DND-41 (cell line): ENCODE data around the gene HTT.

Experiments used
- ATAC-seq: fragments of 200-7000 bp; cut with Tn5 transposase; 3 replicates; pipeline ENCODE4 v1.9.1; 2021; ENCODE audit warnings: low read depth; ENCODE audit not compliant: insufficient read depth
- DNase-seq: peaks from one replicate; pipeline ENCODE4 v3.0.0-alpha.2; 2020
- H2AFZ ChIP-seq: 2 replicates; pipeline ENCODE4 v1.6.0; 2012; ENCODE audit warnings: low read depth, low read length
- H3K27ac ChIP-seq: 2 replicates; pipeline ENCODE4 v1.5.1; 2012; ENCODE audit warnings: low read length, inconsistent platforms
- H3K27me3 ChIP-seq: fragments of 200-600 bp; sonication (generic); 2 replicates; pipeline ENCODE4 v1.6.0; 2012; ENCODE audit warnings: low read length, mild to moderate bottlenecking, inconsistent platforms; ENCODE audit not compliant: insufficient read depth, poor library complexity
- H3K36me3 ChIP-seq: 2 replicates; pipeline ENCODE4 v1.5.1; 2012; ENCODE audit warnings: low read length, inconsistent platforms; ENCODE audit not compliant: insufficient read depth
- H3K4me1 ChIP-seq: 2 replicates; pipeline ENCODE4 v1.5.1; 2012; ENCODE audit warnings: mild to moderate bottlenecking, low read length; ENCODE audit not compliant: insufficient read depth
- H3K4me2 ChIP-seq: 2 replicates; pipeline ENCODE4 v1.6.0; 2012; ENCODE audit warnings: mild to moderate bottlenecking, moderate library complexity, low read length, inconsistent platforms; ENCODE audit not compliant: insufficient read depth
- H3K4me3 ChIP-seq, 2 experiments: fragments of 200-600 bp in 1 of 2; shearing (Covaris generic) in 1 of 2; 2 replicates each; pipeline ENCODE4 v1.5.1; 2012 to 2016; ENCODE audit warnings: inconsistent platforms in 2 of 2, low read length in 2 of 2, mild to moderate bottlenecking in 2 of 2, low read depth in 1 of 2, moderate library complexity in 1 of 2
- H3K79me2 ChIP-seq: 2 replicates; pipeline ENCODE4 v1.6.0; 2012; ENCODE audit warnings: low read length, inconsistent platforms; ENCODE audit not compliant: insufficient read depth
- H3K9ac ChIP-seq: 2 replicates; pipeline ENCODE4 v1.6.0; 2012; ENCODE audit warnings: low read depth, mild to moderate bottlenecking, inconsistent platforms, low read length, moderate library complexity
- H3K9me3 ChIP-seq: 2 replicates; pipeline ENCODE4 v1.5.1; 2012; ENCODE audit warnings: low read length, moderate library complexity, mild to moderate bottlenecking, inconsistent platforms; ENCODE audit not compliant: insufficient read depth, severe bottlenecking
- H4K20me1 ChIP-seq: 2 replicates; pipeline ENCODE4 v1.6.0; 2012; ENCODE audit warnings: low read length; ENCODE audit not compliant: insufficient read depth
- CTCF ChIP-seq: IDR thresholded peaks from 2 replicates; pipeline ENCODE4 v1.5.1; 2012; ENCODE audit warnings: borderline replicate concordance, low read length, moderate library complexity, mild to moderate bottlenecking; ENCODE audit not compliant: poor library complexity, severe bottlenecking; ENCODE audit errors: extremely low read depth
- EZH2 ChIP-seq: IDR thresholded peaks from 3 replicates; pipeline ENCODE4 v1.6.1; 2012; ENCODE audit warnings: borderline replicate concordance, low read depth, mild to moderate bottlenecking, moderate library complexity, low read length, inconsistent platforms; ENCODE audit not compliant: severe bottlenecking

HTT gene

GRCh38 chr4:3229328-3229727 is 154.8 kb downstream of the HTT start:
- Histone ChIP-seq H3K4me2 (no peak overlapping the region), H3K27me3 (no peaks in the 10 kb centered on the region), H3K79me2 (no peaks in the 10 kb centered on the region), H3K27ac (no peak overlapping the region), H3K9ac (no peak overlapping the region), H4K20me1 (peaks cover 15% of the 10 kb centered on the region; the same call in 1 of the 2 replicates), H3K36me3 (peaks cover 80% of the 10 kb centered on the region), H2AFZ (no peak overlapping the region), H3K9me3 (no peaks in the 10 kb centered on the region), H3K4me1 (no peaks in the 10 kb centered on the region), H3K4me3 (no peak overlapping the region)
- DNase-seq, result no peak
- no peak for ATAC-seq
- no peak for TF ChIP-seq CTCF
- no peak for TF ChIP-seq EZH2

DNA sequence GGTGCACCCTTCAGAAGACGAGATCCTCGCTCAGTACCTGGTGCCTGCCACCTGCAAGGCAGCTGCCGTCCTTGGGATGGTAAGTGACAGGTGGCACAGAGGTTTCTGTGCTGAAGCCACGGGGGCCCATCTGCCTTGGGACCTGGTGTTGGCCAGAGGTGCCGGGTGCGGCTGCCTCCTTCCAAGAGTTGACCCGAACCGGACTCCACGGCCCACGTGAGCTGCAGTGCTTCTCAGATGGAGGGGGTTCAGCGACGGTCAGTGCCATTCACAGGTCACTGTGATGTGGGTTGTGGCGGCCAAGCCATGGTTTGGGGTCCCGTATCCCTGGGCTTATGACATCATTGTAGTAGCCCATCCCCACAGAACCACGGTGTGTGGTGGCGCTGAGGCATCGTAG is 155.5 kb downstream of the HTT start:
- Histone ChIP-seq H3K36me3 (peaks cover 80% of the 10 kb centered on the region), H3K9me3 (no peaks in the 10 kb centered on the region), H3K79me2 (no peaks in the 10 kb centered on the region), H3K4me2 (no peak overlapping the region), H4K20me1 (peaks cover 15% of the 10 kb centered on the region; the same call in 1 of the 2 replicates), H3K27ac (no peak overlapping the region), H3K9ac (no peak overlapping the region), H3K4me3 (no peak overlapping the region), H3K4me1 (no peaks in the 10 kb centered on the region), H2AFZ (no peak overlapping the region), H3K27me3 (no peaks in the 10 kb centered on the region)
- no peak for DNase-seq
- no peak for TF ChIP-seq EZH2
- TF ChIP-seq CTCF, result no peak
- no peak for ATAC-seq

DNA sequence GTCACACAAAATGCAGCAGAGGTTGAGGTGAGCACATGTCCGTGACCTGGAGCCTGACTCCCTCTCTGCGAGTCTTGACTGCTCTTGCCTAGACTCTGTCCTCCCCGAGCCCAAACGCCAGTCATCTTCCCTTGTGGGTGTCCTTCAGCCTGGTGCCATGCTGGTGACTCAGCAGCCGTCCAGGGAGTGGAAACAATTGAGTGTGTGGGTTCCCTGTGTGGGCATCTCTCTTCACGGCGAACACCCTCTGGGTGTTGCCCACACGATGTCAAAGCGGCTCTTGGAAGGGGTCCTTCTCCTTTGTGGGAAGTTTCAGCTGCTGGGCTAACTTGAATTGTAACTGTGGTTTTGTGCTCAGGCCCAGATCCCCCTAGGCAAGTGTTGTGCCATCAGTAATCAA is 157.0 kb downstream of the HTT start:
- no peak overlapping the region for H3K4me2 ChIP-seq
- DNase-seq (no peak), ATAC-seq (no peak)
- no peak overlapping the region for H3K27ac ChIP-seq
- no peaks in the 10 kb centered on the region for H3K9me3 ChIP-seq
- no peak overlapping the region for H3K4me3 ChIP-seq
- H3K27me3 ChIP-seq, result no peaks in the 10 kb centered on the region
- H3K9ac ChIP-seq, result no peak overlapping the region
- H3K36me3 ChIP-seq, result peaks cover 89% of the 10 kb centered on the region
- no peaks in the 10 kb centered on the region for H3K79me2 ChIP-seq
- no peak overlapping the region for H2AFZ ChIP-seq
- TF ChIP-seq EZH2 (no peak), CTCF (no peak)
- no peaks in the 10 kb centered on the region for H3K4me1 ChIP-seq
- H4K20me1 ChIP-seq, result peaks cover 15% of the 10 kb centered on the region; the same call in 1 of the 2 replicates

GRCh38 chr4:3232001-3232400 is 157.5 kb downstream of the HTT start:
- Histone ChIP-seq H3K79me2 (no peaks in the 10 kb centered on the region), H2AFZ (no peak overlapping the region), H4K20me1 (peaks cover 15% of the 10 kb centered on the region; the same call in 1 of the 2 replicates), H3K27ac (no peak overlapping the region), H3K36me3 (peaks cover 90% of the 10 kb centered on the region), H3K27me3 (no peaks in the 10 kb centered on the region), H3K4me1 (no peaks in the 10 kb centered on the region), H3K9me3 (no peaks in the 10 kb centered on the region), H3K9ac (no peak overlapping the region), H3K4me2 (no peak overlapping the region), H3K4me3 (no peak overlapping the region)
- TF ChIP-seq CTCF (no peak), EZH2 (no peak)
- no peak for ATAC-seq
- no peak for DNase-seq
